Bronchial epithelial cell (primary cell): ENCODE measurements around the gene TRAPPC3L. TPM values are rescaled to one million over a fixed set of nuclear protein-coding genes. Genes with fewer than 3 reads are reported as not detected.
A peak's percentile ranks its signal among the peaks of the same experiment; 100 is the strongest.

Experiments used
- DNase-seq: peaks from one replicate; pipeline ENCODE4 v3.0.0-alpha.2; 2010; ENCODE audit warnings: low read depth
- FAIRE-seq: peaks from 2 replicates; lab custom pipeline; 2011; peaks lifted over from hg19 to GRCh38; lab: Jason Lieb, UNC
- H3K27me3 ChIP-seq: 2 replicates; pipeline ENCODE4 v1.5.1; 2011; ENCODE audit warnings: low read length; ENCODE audit not compliant: control insufficient read depth, insufficient read depth
- H3K36me3 ChIP-seq: 2 replicates; pipeline ENCODE4 v1.5.1; 2011; ENCODE audit warnings: low read length; ENCODE audit not compliant: control insufficient read depth, insufficient read depth
- H3K4me3 ChIP-seq: 2 replicates; pipeline ENCODE4 v1.5.1; 2011; ENCODE audit warnings: mild to moderate bottlenecking, low read depth, low read length, control low read depth
- total RNA-seq: library from RNA; depleted of rRNA; stranded (reverse); fragments of >200 nt; gene quantifications from 2 replicates; pipeline ENCODE4 v1.2.1, GENCODE V29; 2014
- TF ChIP-seq, protein P1 (sequence below): IDR thresholded peaks from 2 replicates; pipeline ENCODE4 v1.5.1; 2011; ENCODE audit warnings: mild to moderate bottlenecking, moderate library complexity, low read length, control low read depth, inconsistent platforms; ENCODE audit not compliant: insufficient read depth, severe bottlenecking

Gene TRAPPC3L
- total RNA-seq, result not detected in 2 replicates

DNA sequence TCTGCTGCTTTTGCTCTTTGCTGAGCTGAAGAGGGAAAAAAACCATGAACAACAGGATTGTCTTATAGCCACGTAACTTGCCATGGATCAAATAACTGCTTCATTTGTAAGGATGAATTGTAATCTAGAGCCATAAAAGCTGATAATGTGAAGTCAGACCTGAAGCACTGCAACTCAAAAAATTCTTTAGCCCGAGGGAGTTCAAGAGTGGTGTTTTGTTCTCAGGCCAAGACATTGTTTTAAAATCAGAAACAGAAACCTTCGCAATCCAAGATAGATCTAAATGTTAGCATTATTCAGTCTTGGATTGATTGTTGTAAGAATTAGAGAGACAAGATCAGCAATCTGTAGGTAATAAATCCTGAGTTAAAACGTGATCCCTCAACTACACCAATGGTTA lies at the start of gene TRAPPC3L:
TSS of gene TRAPPC3L (minus strand) at position 34 of the 400 bp plus-strand sequence. CDS start 170 bp downstream, outside the sequence.
- TF ChIP-seq, protein P1, sequence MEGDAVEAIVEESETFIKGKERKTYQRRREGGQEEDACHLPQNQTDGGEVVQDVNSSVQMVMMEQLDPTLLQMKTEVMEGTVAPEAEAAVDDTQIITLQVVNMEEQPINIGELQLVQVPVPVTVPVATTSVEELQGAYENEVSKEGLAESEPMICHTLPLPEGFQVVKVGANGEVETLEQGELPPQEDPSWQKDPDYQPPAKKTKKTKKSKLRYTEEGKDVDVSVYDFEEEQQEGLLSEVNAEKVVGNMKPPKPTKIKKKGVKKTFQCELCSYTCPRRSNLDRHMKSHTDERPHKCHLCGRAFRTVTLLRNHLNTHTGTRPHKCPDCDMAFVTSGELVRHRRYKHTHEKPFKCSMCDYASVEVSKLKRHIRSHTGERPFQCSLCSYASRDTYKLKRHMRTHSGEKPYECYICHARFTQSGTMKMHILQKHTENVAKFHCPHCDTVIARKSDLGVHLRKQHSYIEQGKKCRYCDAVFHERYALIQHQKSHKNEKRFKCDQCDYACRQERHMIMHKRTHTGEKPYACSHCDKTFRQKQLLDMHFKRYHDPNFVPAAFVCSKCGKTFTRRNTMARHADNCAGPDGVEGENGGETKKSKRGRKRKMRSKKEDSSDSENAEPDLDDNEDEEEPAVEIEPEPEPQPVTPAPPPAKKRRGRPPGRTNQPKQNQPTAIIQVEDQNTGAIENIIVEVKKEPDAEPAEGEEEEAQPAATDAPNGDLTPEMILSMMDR, result no peak
- H3K36me3 ChIP-seq, result no peaks in the 10 kb centered on the region
- H3K27me3 ChIP-seq, result no peaks in the 10 kb centered on the region
- DNase-seq, result no peak
- FAIRE-seq, result no peak
- H3K4me3 ChIP-seq, result no peak within 1 kb of the TSS

DNA sequence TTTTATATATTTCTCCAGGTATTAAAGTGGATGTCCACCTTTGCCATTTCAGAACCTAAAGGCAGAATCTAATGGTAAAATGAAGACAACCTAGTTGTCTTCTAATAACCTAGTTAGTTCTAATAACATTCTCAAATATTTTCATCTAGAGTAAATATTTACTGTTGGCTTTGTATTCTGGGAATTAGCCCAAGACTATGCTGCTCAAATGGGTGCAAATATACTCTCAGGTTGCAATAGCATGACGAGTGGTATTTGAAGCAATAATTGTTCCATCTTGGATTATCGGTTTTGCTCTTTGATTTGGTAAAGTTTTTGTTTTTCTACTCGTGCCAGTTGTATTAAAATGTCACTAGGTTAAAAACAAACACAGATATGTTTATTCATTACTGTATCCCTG lies 49.8 kb upstream of the TRAPPC3L start:
- DNase-seq (no peak), FAIRE-seq (no peak)
- Histone ChIP-seq H3K4me3 (no peak overlapping the region), H3K36me3 (peaks cover 4% of the 10 kb centered on the region), H3K27me3 (no peaks in the 10 kb centered on the region)
- TF ChIP-seq, protein P1, result no peak

DNA sequence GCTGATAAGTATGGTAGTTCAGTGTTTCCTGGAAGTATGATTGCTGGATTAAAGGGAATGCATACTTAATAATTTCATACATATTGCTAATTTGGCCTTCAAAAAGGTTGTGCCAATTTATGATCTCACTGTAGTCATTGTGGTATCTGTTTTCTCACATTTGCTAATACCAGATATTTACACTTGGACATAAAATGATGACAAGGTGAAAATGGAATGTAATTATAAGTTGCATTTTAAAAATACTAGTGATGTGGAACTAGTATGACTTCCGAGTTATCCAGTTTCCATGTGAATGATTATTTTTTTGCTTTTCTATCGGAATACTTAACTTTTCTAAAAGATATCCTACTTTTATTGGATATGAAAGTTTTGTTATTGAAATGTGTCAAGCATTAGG lies 41.3 kb upstream of the TRAPPC3L start:
- FAIRE-seq (no peak), DNase-seq (no peak)
- Histone ChIP-seq H3K4me3 (no peak overlapping the region), H3K27me3 (no peaks in the 10 kb centered on the region), H3K36me3 (peaks cover 1% of the 10 kb centered on the region)
- TF ChIP-seq, protein P1, result no peak

- DNase-seq (peak; percentile 67), FAIRE-seq (no peak)
- Histone ChIP-seq H3K36me3 (peaks cover 1% of the 10 kb centered on the region), H3K27me3 (no peaks in the 10 kb centered on the region), H3K4me3 (no peak overlapping the region)
- TF ChIP-seq, protein P1, result no peak
Measured at GRCh38 chr6:116586276-116586675, 40.8 kb upstream of the TRAPPC3L start.

DNA sequence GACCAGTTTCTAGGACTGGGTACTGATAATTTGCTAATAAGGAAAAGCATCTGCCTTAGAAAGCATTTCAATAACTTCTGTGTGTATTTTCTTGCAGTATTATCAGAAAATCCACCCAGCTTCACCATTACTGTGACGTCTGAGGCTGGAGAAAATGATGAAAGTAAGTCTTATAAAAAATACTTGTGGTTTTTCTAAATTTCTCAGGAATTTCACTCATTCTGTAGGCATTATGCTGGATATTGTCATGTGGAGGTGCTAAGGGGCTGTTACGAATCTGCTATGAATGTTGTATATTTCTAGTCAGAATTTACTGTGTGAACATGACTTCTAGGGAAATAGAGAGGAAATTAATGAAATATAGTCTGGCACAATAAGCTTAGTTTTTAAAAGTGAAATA lies 34.7 kb upstream of the TRAPPC3L start:
- FAIRE-seq, result no peak
- H3K36me3 ChIP-seq, result peaks cover 1% of the 10 kb centered on the region

DNA sequence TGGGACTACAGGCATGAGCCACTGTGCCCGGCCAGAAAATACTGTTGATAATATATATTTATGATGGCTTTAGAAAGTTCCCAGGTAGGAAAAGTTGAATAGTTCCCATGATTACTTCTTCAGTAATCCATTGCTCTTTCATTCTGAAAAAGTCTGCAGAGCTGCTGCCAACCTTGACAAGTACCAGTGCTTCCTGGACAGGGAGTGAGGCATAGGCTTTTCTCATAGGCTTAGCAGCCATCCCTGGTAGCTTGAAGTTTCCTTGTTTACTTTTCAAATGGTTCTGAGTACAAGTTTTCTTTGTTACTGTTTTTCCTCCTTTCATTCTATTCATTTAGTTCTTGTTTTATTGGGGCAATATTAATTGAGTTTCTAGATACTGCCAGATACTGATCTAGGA lies 33.7 kb upstream of the TRAPPC3L start:
- FAIRE-seq, result no peak
- Histone ChIP-seq H3K27me3 (no peaks in the 10 kb centered on the region), H3K4me3 (no peak overlapping the region), H3K36me3 (peaks cover 2% of the 10 kb centered on the region)
- DNase-seq, result no peak
- TF ChIP-seq, protein P1, result no peak

More for the DNA sequence above, 34.7 kb upstream of the TRAPPC3L start:
- H3K4me3 ChIP-seq, result no peak overlapping the region
- TF ChIP-seq, protein P1, result no peak
- DNase-seq, result no peak
- no peaks in the 10 kb centered on the region for H3K27me3 ChIP-seq
